GM19035 (cell line): ENCODE measurements around the gene NTM.
"Not testable (repeated sequence)": the region's sequence is repeated elsewhere in the genome, so short reads cannot be mapped to it uniquely, and the experiment has no call there.

Experiments
- ATAC-seq: cut with Tn5 transposase; IDR thresholded peaks from one replicate; pipeline ENCODE4 v1.9.1; 2021; ENCODE audit not compliant: unreplicated experiment

NTM gene

GRCh38 chr11:132050577-132051165 is 680.3 kb downstream of the NTM start:
- no peak for ATAC-seq

GRCh38 chr11:132051704-132052103 is 681.3 kb downstream of the NTM start:
- ATAC-seq = no peak

- no peak for ATAC-seq
Observed at GRCh38 chr11:132052342-132052741, 681.9 kb downstream of the NTM start.

- ATAC-seq = no peak
Observed at GRCh38 chr11:132052904-132053303, 682.5 kb downstream of the NTM start.

- no peak for ATAC-seq
Observed at GRCh38 chr11:132054822-132055221, 684.4 kb downstream of the NTM start.

- ATAC-seq = no peak
Observed at GRCh38 chr11:132055296-132055695, 684.9 kb downstream of the NTM start.

- ATAC-seq = no peak
Observed at GRCh38 chr11:132056689-132057088, 686.3 kb downstream of the NTM start.

- no peak for ATAC-seq
Observed at GRCh38 chr11:132057266-132057665, 686.9 kb downstream of the NTM start.

GRCh38 chr11:132058211-132058772 is 687.9 kb downstream of the NTM start:
- no peak for ATAC-seq

GRCh38 chr11:132060567-132060966 is 690.2 kb downstream of the NTM start:
- ATAC-seq = no peak

- no peak for ATAC-seq
Observed at GRCh38 chr11:132062031-132062430, 691.6 kb downstream of the NTM start.

- ATAC-seq = no peak
Observed at GRCh38 chr11:132062541-132062940, 692.1 kb downstream of the NTM start.

GRCh38 chr11:132064987-132065620 is 694.7 kb downstream of the NTM start:
- ATAC-seq = no peak

GRCh38 chr11:132068556-132068955 is 698.1 kb downstream of the NTM start:
- no peak for ATAC-seq

- ATAC-seq = not testable (repeated sequence)
Observed at GRCh38 chr11:132069593-132069992, 699.2 kb downstream of the NTM start.

- not testable (repeated sequence) for ATAC-seq
Observed at GRCh38 chr11:132070907-132071306, 700.5 kb downstream of the NTM start.

GRCh38 chr11:132072044-132072857 is 701.8 kb downstream of the NTM start:
- ATAC-seq = no peak

GRCh38 chr11:132072858-132073211 is 702.4 kb downstream of the NTM start:
- ATAC-seq = no peak

GRCh38 chr11:132073787-132074186 is 703.4 kb downstream of the NTM start:
- ATAC-seq = no peak

GRCh38 chr11:132075447-132075846 is 705.0 kb downstream of the NTM start:
- ATAC-seq = no peak

- no peak for ATAC-seq
Observed at GRCh38 chr11:132077416-132077815, 707.0 kb downstream of the NTM start.
